GM10847 (cell line): ENCODE measurements around the gene GMPPA.

ENCODE experiments used
- POLR2A ChIP-seq: IDR thresholded peaks from 2 replicates; pipeline ENCODE4 v1.6.1; 2011; ENCODE audit not compliant: insufficient read length; ENCODE audit errors: extremely low read depth

GMPPA gene

DNA sequence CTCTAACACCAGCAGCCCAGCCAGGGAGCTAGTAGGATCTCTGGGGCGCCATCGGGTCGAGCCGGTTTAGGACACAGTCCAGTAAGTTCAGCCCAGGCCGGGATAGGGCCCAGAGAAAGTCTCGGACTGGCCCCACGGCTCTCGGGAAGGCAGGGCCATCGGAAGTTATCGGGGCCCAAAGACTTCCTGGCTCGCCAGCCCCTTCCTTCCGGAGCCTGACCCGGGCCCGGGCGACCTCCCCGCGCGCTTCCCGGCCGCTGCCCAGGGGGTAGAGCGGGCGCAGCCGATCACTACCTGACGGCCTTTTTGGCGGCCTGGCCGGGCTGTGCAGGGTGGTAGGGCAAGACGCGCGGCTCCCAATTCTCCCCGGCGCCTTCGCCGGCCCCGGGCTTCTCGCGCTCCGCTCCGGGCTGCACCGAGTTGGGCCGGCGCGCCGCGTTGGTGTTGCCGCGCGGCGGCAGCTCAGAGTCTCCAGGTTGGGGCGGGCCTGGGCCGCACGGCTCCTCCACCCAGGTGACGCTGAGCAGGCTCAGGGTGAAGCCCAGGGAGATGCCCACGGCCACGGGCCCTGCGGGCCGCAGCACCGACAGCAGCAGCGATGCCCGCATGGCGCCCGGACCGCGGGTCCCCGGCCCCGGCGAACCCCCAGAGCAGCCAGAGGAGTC, 44.4 kb downstream of the GMPPA start:
- no peak for TF ChIP-seq POLR2A

DNA sequence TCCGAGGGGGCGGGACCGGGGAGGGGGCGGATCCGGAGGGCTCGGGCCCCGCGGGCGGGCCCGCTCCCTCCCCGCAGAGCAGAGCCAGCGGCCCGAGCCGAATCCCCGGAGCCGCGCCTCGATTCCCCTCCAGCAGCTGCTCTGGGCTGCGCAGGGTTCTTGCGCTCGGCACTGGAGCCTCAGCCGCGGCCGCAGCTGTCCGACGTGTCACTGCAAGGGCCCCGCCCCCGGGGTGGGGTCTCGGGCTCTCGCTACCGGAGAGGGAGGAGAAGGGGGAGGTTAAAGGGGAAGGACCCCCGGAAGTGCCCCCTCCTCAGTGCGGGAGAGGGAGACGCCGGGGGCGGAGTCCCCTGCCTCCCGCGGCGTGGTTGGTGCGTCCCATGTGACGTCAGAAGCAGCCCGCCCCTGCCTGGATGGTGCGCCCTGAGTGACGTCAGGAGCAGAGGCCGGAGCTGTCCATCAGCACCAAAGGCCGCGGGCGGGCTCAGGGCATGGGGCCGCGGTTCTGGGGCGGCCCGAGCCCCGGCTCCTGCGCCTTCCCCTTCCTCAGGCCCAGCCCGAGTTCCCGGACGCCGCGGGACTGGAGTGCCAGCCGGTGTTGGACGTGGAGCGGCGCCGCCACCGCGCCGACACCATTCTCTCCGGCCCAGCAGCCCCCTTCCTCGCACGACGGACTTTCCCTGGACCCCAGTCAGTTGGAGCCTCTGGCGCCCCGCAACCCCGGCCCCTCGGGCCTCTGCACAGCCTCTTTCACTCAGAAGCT, 45.1 kb downstream of the GMPPA start, which contains the start of the genes CHPF and TMEM198:
Gene CHPF, minus strand, starts transcription at position 214 of the 763 bp plus-strand sequence. CDS start 271 bp downstream, outside the sequence.
Gene TMEM198, plus strand, starts transcription at position 433 of the 763 bp plus-strand sequence. CDS start 700 bp downstream, outside the sequence.
- no peak for TF ChIP-seq POLR2A

DNA sequence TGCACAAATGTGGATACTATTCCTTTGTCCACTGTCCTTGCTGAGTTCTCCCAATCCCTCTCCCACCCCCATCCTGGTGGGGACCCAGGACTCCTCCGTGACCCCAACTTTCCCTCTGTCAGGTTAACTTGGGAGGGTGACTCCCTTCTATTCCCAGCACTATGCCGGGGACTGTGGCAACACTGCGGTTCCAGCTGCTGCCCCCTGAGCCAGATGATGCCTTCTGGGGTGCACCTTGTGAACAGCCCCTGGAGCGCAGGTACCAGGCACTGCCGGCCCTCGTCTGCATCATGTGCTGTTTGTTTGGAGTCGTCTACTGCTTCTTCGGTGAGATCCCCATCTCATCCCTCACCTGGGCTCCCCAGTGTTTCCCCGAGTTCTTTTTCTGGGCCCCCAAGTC, 45.9 kb downstream of the GMPPA start:
- no peak for TF ChIP-seq POLR2A

DNA sequence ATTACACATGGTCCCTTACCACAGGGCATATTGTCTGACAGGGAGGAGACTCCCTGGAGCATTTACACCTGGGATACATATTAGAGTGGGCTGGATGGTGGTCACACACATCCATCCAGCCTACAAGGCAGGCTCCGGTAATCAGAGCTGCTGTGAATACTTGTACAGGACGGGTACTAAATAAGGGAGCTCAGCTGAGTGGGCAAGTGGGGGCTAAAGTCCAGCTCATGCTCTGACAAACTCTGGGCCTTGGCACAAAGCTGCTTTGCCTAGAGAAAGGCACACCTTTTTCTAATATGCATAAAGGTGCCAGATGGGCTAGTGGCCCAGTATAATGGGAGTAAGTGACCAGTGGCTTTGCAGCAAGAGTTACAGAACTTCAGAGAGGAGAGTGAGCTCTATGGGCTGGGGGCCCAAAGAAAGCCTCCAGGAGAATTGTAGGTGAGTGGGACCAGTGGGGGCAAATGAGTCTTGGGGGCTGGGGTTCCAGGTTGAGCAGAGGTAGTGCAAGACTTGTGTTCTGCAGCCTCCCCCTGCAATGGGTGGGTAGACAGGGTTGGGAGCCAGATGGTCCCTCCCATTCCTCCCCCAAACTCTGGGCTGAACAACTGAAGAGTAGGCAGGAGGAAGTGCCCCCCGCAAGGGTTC, 46.7 kb downstream of the GMPPA start:
- no peak for TF ChIP-seq POLR2A

GRCh38 chr2:219545943-219546352, 47.3 kb downstream of the GMPPA start:
- no peak for TF ChIP-seq POLR2A

GRCh38 chr2:219547621-219548020, 48.9 kb downstream of the GMPPA start:
- no peak for TF ChIP-seq POLR2A

DNA sequence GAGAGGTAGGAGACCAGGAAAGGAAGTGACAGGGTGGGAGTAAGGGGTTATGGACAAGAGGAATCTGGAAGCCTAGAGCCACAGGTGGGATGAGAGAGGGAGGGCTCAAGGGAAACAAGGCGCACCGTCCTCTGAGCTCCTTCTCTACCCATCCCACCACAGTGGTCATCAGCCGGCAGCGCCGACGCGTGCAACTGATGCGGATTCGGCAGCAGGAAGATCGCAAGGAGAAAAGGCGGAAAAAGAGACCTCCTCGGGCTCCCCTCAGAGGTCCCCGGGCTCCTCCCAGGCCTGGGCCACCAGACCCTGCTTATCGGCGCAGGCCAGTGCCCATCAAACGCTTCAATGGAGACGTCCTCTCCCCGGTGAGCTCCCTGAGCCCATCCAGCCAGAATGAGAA, 50.3 kb downstream of the GMPPA start:
- no peak for TF ChIP-seq POLR2A

- TF ChIP-seq POLR2A: no peak
These were observed 50.9 kb downstream of the GMPPA start for GRCh38 chr2:219549619-219550018.

- no peak for TF ChIP-seq POLR2A
These were observed 53.0 kb downstream of the GMPPA start for GRCh38 chr2:219551441-219552381.

DNA sequence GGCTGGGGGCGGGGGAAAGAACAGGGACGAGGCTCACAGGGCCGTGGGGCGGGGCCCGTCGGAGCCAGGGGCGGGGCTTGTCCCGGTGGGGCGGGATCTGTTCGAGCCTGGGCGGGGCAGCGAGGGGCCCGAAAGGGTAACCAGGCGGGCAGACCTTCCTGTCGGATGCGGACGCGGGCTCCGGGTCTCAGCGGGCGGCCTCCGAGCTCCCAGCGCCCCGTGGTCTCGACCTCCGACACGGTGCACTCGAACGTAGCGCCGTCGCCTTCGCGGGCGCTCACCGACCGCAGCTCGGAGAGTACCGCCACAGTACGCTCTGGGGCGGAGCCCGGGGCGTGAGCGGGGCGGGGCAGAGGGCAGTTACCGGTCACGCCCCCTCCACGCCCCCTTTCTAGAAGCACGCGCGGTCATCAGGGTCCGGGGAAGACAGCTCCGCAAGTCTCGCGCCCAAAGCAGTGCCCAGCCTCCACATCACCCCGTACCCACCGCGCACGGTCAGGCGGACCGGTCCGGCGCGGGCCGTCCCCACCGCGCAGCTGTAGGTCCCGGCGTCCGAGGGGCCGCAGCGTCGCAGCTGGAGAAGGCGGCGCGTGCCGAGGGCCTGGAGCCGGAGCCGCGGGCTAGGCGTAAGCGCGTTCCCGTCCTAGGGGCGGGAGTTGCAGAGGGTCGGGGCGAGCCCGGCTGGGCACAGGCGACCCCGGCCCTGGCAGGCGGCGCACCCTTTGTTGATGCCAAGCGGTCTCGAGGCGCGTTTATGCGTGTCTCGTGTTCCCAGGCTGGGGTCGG, 53.9 kb downstream of the GMPPA start:
- no peak for TF ChIP-seq POLR2A

- no peak for TF ChIP-seq POLR2A
These were observed 54.4 kb downstream of the GMPPA start for GRCh38 chr2:219553168-219553417.

DNA sequence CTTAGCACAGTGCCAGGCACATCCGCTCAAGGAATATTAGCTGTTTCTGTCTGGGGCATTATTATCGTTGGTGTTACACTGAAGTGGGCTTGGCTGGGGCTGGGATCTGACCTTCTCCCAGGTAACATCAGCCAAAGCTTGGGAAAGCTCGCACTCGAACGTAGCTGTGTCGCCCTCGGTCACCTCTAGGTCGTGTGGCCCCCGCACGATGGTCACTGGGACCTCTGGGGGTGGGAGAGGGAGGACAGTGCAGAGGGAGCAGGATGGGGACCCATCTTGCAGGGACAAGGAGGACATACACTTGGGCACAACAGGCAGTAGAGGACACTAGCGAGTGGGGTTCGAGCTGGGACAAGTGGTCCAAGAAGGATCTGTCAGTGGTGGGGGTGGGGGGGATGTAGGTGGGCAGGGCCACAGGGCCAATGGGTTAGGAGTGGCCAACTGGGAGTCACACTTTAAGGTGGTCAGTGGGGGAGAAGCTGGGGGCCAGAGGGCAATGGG, 54.8 kb downstream of the GMPPA start:
- TF ChIP-seq POLR2A: no peak

DNA sequence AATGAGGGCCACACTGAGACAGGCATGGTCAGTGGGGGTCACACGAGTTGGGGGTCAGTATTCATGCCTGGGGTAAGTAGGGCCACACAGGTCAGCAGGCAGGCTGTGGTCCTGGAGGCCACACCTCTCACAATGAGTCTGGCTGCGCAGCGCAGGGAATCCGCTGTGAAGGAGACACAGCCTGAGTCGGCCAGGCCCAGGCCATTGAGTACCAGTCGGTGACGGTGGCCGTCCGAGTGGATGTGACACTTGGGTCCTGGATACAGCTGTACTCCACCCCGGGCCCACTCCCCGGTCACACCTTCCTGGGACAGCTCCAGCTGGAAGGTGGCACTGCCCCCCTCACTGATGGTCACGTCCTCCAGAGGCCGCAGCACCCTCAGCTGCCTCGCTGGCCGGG, 55.7 kb downstream of the GMPPA start:
- TF ChIP-seq POLR2A: no peak

- no peak for TF ChIP-seq POLR2A
These were observed 57.3 kb downstream of the GMPPA start for GRCh38 chr2:219555956-219556355.
